ENCODE data around the gene GFER. TPM values are rescaled to one million over a fixed set of nuclear protein-coding genes. Genes with fewer than 3 reads are reported as not detected.
A peak's percentile ranks its signal among the peaks of the same experiment; 100 is the strongest.

GFER gene
- total and polyA plus RNA-seq, 9 of the 15 experiments (the other 6 are each of a cell fraction or from before 2014, with no cell fraction given) = 4.3 to 53.7 (median 19.8) TPM

GRCh38 chr16:1966460-1966859 lies 17.5 kb upstream of the GFER start, which contains the start of gene RNF151:
TSS of gene RNF151 (plus strand) at chr16:1966856. CDS start at chr16:1966882, 26 bp downstream.
- H3K27me3 ChIP-seq (ENCODE audit: control insufficient read depth in 2 of 2, insufficient read depth in 2 of 2, low read length in 2 of 2) = no peaks in the 10 kb centered on the region
- intact Hi-C loops (cut with micrococcal nuclease) (no loop called here), in situ Hi-C loops (cut with MboI) (no loop called here)
- peaks cover 62% of the 10 kb centered on the region for H3K79me2 ChIP-seq (ENCODE audit: control insufficient read depth, insufficient read depth, low read length)
- peak within 1 kb of the TSS; percentile 94 to 100 for H3K9ac ChIP-seq (ENCODE audit: insufficient read depth in 1 of 2, low read depth in 2 of 2, low read length in 2 of 2)
- FAIRE-seq (no peak), DNase-seq (ENCODE audit: extremely low read depth in 1 of 4, low spot score in 3 of 4) (no peak), ATAC-seq (no peak)
- H3K9me1 ChIP-seq (ENCODE audit: control insufficient read depth, insufficient read depth, low read length) = peaks cover 3% of the 10 kb centered on the region
- no TSS peak for BruUV-seq (replicated peaks)
- peak within 1 kb of the TSS; percentile 86 for H3K4me2 ChIP-seq (ENCODE audit: insufficient read depth, low read length)
- peaks cover 25% of the 10 kb centered on the region for H4K20me1 ChIP-seq (replicated peaks; ENCODE audit: control insufficient read depth, insufficient read depth, low read length)
- H3K4me3 ChIP-seq = peak within 1 kb of the TSS; percentile 89
- H3K9me3 ChIP-seq (replicated peaks; ENCODE audit: control insufficient read depth, insufficient read depth, low read depth, low read length) = no peaks in the 10 kb centered on the region
- peak; percentile 93 for TF ChIP-seq ZNF121 (CRISPR knock-in tag; conservative IDR thresholded peaks at IDR 0.05)
- no peak for TF ChIP-seq BHLHE40 (IDR thresholded peaks at IDR 0.05; ENCODE audit: low read length)
- no peak for TF ChIP-seq PHTF2 (CRISPR knock-in tag; IDR thresholded peaks at IDR 0.05)
- TF ChIP-seq ZNF23 (CRISPR knock-in tag; IDR thresholded peaks at IDR 0.05) = no peak
- CTCF ChIA-PET (ENCODE audit: low intra/inter-chr PET ratio) = no interaction called here
- H3K36me3 ChIP-seq (ENCODE audit: control insufficient read depth, insufficient read depth, low read length) = peaks cover 27% of the 10 kb centered on the region
- 86% methylated on average over 5 of the region's 6 CpGs for WGBS (ENCODE audit: insufficient coverage, low coverage, missing lambda C conversion rate)
- H3K4me1 ChIP-seq (replicated peaks in 1 of 2; ENCODE audit: control insufficient read depth in 2 of 2, insufficient read depth in 2 of 2, low read length in 2 of 2) = peaks cover 5 to 51% of the 10 kb centered on the region in 2 experiments; a peak in 4 of 5 replicates
- peak within 1 kb of the TSS; percentile 85 for H3K27ac ChIP-seq (ENCODE audit: extremely low read depth, low read depth, low read length)
- no peak within 1 kb of the TSS for H2AFZ ChIP-seq (ENCODE audit: low read depth, low read length)
- POLR2A ChIA-PET = interaction anchor here (0.6 to 3.9 kb wide), 9 partner anchors 9 to 1006 kb away, joined by 3 to 103 read pairs (median 5); partner anchors contain the start of genes GFER, NME3, NOXO1 and SYNGR3

GRCh38 chr16:1968146-1968953 lies 15.6 kb upstream of the GFER start:
- WGBS (ENCODE audit: insufficient coverage, low coverage, missing lambda C conversion rate) = 82% methylated on average over 30 of the region's 41 CpGs
- CTCF ChIA-PET (ENCODE audit: low intra/inter-chr PET ratio) = no interaction called here
- H3K9ac ChIP-seq (ENCODE audit: insufficient read depth in 1 of 2, low read depth in 2 of 2, low read length in 2 of 2) = peak overlapping the region in 1 of 2 experiments; percentile 38; a peak in 1 of 4 replicates
- H3K4me3 ChIP-seq = no peak overlapping the region
- H3K4me2 ChIP-seq (ENCODE audit: insufficient read depth, low read length) = no peak overlapping the region
- FAIRE-seq = no peak
- in situ Hi-C loops (cut with MboI) = no loop called here
- POLR2A ChIA-PET = interaction anchor here (0.6 to 1.3 kb wide), 4 partner anchors 8 to 209 kb away, joined by 3 to 5 read pairs (median 4); partner anchors contain the start of gene TRAF7
- peaks cover 61% of the 10 kb centered on the region for H3K79me2 ChIP-seq (ENCODE audit: control insufficient read depth, insufficient read depth, low read length)
- peaks cover 3% of the 10 kb centered on the region for H3K9me1 ChIP-seq (ENCODE audit: control insufficient read depth, insufficient read depth, low read length)
- intact Hi-C loops (cut with micrococcal nuclease) = no loop called here
- no peaks in the 10 kb centered on the region for H3K27me3 ChIP-seq (ENCODE audit: control insufficient read depth in 2 of 2, insufficient read depth in 2 of 2, low read length in 2 of 2)
- DNase-seq (ENCODE audit: extremely low read depth in 1 of 4, low spot score in 3 of 4) = no peak
- peaks cover 8% of the 10 kb centered on the region for H4K20me1 ChIP-seq (replicated peaks; ENCODE audit: control insufficient read depth, insufficient read depth, low read length)
- TF ChIP-seq ZBTB33 (CRISPR knock-in tag; IDR thresholded peaks at IDR 0.05) (peak; percentile 67), PHB (CRISPR knock-in tag; IDR thresholded peaks at IDR 0.05) (no peak), ZNF592 (IDR thresholded peaks at IDR 0.05) (no peak)
- no peak overlapping the region for H2AFZ ChIP-seq (ENCODE audit: low read depth, low read length)
- BruUV-seq (replicated peaks) = no TSS peak
- H3K9me3 ChIP-seq (replicated peaks; ENCODE audit: control insufficient read depth, insufficient read depth, low read depth, low read length) = no peaks in the 10 kb centered on the region
- H3K36me3 ChIP-seq (ENCODE audit: control insufficient read depth, insufficient read depth, low read length) = peaks cover 9% of the 10 kb centered on the region
- no peak for ATAC-seq
- no peak overlapping the region for H3K27ac ChIP-seq (ENCODE audit: extremely low read depth, low read depth, low read length)
- peaks cover 7 to 52% of the 10 kb centered on the region in 2 experiments; a peak in 4 of 5 replicates for H3K4me1 ChIP-seq (replicated peaks in 1 of 2; ENCODE audit: control insufficient read depth in 2 of 2, insufficient read depth in 2 of 2, low read length in 2 of 2)
